Inflammatory macrophage treated with lipopolysaccharide for 1 hour (primary cell): ENCODE results near the gene TECTB.

Experiments
- DNase-seq, 2 donors: peaks; one replicate each; pipeline ENCODE4 v3.0.0-alpha.2; 2020 to 2022

Gene TECTB

DNA sequence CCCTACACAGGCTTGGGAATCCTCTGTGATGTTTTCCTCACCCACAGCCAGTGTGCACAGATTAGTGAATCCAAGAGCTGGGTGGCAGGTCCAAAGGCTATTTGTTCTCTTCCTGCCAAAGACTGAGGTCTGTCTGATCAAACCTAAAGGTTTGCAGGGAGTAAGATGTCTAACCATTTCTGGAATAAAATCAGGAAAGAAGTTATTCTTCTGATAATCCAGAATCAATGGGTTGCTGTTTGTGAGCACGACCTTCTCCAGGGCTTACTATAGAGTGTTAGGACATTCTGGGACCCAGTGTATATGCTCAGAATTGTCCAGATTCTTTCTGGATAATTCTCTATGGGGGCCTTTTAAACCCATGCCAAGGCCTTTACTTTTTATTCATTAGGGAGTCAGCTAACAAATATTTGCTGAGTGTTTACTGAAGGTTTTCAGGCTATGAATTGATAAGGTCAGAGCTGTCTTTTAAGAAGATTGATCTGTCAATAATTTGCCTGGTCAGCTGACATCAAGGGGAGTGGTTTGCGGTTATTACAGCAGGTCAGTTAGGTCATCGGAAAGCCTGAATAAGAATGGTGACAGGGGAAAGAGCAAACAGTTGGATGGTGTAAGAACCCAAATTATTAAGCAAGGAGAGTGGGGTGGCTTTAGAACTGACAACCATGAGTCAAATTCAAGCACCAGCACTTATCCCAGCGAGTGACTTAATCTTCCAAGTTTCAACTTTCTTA is 7.5 kb upstream of the TECTB start:
- no peak for DNase-seq

DNA sequence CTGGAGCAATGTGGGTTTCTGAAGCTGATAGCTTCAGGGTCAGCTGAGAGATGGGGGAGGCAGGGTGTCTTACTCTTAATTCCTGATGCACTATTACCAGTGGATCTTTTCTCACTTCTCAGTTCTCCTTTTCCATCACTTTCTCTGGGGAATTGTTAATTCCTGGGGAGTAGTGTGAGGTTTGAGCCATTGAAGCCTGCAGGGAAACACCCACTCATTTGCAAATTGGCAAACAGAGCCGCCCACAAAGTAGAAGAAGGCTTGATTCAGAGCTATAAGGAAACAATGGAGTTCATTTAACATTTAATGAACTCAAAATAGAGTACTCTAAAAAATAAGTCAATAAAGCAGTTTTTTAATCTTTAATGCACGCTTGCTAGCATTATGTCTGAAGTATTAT is 4.3 kb upstream of the TECTB start:
- peak in 1 of 2 donors; percentile 26 for DNase-seq

DNA sequence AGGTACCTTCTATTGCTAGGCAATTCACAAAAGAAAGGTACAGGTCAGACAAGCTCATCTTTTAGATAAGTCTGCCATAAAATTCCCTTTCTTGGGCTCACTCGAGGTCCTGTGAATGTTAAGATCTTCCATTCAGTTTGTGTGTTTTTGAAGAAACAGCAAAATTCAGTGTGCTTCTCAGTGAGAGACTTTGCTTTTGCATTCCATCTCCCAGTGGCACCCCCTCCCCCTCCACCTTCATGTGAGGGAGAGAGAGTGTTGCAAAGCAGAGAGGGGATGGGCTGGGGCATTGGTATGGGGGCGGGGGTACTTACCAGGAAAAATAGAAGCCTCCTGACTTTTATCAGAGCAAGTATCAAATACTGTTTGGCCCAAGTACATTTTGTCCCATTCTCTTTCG is 3.8 kb upstream of the TECTB start:
- DNase-seq = no peak

DNA sequence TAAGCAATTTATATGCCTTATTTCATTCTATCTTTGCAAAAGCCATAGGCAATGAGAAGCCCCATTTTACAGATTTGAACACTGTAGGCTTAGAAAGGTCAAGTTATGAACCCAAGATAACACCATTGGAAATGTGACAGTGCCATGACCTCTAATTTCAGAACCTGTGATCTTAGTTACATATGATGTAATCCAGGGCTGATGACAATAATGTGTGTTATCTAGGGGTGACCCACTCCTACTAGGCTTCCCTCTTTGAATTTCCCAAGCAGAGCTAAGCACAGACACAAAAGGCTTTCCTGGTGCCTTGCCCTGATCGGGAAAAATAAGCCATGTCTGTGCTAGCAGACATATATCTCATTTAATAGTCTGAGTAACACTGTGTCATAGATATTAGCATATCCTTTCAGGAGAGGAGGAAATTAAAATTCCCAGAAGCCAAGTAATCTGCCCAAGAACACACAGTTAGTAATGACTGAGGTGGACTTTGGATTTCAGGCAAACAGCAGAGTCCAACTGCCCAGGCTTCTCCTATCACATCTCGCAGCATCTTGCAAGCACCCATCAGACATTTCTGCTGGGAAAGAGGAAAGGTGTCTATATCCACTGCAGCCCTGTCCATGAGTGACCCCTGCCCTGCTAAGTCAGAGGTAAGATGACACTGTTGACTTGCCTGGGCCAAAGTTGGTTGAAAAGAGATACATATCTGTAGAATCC is 2.8 kb upstream of the TECTB start:
- DNase-seq = no peak

DNA sequence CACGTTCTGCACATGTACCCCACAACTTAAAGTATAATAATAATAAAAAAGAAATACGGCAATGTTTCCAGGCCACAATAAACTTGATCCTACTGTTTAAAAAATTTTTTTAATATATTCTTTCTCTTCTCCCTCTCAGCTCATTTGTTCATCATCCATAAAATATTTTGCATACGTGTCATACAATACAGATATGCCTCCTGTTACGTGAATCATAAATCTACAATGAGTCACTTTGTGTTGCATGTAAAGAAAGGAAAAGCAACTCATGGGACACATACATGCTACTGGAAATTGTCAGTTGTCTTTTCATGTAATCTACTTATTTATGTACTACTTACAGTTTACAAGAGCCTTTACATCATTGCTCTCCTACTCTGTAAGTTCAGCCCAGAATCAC is 1.1 kb upstream of the TECTB start:
- no peak for DNase-seq

DNA sequence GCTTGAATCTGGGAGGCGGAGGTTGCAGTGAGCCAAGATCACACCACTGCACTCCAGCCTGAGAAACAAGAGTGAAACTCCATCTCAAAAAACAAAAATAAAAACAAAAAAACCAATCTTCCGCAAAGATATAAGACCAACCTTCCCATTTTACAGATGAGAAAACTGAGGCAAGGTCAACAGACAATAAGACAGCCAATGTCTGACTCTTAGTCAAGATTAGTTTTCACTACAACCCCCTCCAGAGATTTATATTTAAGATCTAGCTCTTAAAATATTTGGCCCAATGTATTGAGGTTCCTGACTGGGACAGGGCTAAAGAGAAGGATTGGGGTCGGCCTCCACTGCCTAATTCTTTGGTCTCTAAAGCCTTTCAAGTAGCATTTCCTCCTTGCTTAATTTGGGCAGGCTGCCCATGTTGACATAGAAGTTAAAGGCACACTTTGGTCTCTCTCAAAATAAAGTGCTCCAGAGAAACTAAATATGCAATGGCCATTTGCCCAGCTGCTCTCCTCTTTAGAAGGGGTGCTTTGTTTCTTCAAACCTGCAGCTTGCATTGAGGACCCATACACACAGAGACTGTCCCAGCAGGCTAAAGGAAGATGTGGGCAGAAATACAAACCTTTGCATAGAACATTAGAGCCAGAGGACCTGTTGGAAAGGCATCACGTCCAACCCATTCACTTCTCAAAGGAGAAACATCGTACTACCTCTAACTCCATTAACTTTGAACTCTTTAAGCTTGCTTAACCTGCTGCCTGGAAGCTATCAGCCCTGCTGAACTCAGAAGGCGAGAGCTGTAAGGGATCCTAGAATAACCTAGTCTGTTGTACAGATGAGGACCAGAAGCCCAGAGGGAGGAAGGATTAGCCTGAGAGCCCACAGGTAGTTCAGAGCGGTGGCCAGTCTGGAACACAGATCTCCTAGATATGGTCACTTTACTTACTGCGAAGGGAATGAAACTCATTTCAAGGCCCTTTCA is 3.9 kb downstream of the TECTB start:
- DNase-seq = no peak

DNA sequence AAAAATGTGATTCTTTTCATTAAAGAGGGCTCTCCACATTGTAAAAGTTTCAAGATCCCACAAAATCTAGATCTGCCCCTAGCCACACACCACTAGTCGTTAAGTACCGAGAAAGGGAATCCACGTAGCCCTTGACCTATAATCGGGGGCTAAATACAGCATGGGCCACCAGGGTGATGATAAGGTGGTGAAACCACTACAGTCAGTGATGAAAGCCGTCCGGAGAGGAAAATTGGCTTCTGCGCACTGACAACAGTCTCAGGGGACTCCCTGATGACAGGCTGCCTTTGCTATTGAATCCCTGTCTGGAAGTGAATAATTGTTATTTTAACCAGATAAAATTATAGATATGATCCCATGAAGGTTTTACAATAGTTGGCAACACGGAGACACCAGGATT is 4.6 kb downstream of the TECTB start:
- DNase-seq = no peak

DNA sequence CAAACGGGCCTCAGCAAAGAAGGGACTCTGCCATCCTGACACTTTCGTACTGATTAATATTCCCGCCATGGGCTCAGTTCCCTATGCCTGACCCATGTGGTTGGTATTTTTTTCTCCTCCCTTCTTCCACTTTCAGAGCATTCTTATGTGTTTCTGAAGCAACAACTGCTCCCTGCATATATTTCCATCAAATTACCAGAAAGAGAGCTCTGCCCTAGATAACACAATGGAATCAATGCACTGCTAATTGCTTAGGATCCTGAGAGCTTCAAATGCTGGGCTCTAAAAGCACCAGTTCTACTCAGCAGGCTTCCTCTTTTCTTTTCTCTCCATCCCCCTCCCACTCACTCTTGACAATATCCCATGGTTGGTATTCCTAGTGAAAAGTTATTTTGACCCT is 5.3 kb downstream of the TECTB start:
- DNase-seq = no peak

DNA sequence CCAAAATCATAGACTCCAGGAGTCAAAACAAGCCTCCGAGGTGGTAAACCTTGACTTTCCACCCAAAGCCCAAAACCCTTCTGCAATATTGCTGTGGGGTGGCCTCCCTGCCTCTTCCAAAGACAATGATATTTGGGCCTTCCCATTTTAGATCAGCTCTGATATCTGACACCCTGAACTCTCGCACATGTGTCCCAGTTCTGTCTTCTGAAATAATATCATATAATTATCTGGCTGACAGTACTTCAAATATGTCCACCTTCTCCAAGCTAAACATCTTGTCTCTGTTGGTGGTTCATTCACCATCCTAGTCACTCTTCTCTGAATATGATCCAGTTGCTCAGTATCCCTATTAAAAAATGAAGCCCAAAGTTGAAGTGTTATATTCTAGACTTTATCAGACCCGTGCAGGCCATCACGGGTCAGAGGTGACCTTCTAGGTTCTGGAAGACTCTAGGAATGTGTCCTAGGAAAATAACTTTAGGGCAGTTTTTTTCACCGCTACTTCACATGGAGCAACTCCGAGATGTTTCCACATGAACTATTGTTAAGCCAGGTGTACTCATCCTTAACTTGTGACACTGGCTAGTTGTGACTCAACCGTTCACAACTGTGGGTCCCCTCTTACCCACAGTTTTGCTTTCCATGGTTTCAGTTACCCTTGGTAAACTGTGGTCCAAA is 6.3 kb downstream of the TECTB start:
- DNase-seq = no peak

DNA sequence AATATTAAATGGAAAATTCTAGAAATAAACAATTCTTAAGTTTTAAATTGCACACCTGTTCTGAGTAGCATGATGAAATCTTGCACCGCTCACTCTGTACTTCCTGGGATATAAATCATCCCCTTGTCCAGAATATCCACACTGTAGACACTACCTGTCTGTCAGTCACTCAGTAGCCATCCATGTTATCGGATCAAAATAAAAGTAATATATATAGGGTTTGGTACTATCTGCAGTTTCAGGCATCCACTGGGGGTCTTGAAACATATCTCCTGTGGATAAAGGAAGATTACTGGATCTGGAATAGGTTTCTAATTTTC is 6.8 kb downstream of the TECTB start:
- no peak for DNase-seq

DNA sequence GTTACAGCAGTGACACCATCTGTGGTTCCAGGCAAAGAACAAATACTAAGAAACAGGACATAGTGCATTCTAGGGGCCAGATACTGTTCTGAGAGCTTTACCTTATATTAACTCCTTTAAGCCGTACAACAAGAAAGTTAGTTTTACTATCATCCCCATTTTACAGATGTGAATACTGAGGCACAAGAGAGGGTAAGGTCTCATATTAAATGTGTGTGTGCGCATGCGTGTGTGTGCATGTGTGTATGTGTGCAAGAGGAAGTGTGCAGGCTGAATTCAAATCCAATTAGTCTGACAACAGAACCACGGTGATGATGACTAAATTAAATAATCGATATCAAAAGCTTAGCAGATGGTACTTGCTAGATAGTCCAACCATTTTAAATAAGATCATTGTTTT is 11.0 kb downstream of the TECTB start:
- DNase-seq = no peak

DNA sequence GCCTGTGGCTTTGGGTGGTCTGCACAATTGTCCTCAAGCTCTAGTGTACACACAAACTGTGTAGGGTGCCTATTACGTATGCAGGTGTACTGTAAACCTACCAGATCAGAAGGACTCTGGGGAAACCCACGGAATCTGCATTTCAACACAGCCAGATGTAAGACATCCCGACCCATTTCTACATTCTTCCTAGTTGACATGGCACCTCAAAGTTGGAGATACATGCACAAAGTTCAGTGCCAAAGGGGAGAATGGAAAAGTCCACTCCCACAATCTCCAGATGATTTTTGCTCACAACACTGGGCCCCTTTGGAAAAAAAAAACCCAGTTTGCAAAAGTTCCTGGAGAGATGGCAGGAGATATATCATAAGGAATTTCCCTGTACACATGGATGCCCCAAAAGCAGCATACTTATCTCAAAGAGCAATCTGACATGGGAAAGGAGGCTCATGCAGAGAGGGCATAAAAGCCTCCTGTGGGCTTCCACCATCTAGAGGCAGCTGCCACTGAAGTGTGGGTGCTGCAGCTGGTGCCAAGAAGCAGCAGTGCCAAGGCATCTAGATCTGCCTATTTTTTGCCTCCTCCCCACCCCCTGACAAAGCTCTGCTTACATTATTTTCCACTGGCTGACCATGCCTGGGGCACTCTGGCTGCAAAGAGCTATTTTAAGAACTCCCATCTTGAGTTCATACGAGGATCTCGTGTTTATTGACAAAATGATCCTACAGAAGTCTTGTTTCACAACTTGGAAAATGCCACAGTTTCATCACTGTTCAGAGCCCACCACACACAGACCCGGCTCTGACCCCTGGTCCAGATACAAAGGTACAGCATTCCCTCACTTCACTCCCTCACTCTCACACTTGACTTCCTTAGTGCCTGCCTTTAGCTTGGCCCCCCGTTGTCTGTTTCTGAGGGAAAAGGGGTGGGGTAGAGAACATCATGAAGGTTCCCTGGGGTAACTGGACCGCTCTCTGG is 12.9 kb downstream of the TECTB start:
- DNase-seq = no peak

DNA sequence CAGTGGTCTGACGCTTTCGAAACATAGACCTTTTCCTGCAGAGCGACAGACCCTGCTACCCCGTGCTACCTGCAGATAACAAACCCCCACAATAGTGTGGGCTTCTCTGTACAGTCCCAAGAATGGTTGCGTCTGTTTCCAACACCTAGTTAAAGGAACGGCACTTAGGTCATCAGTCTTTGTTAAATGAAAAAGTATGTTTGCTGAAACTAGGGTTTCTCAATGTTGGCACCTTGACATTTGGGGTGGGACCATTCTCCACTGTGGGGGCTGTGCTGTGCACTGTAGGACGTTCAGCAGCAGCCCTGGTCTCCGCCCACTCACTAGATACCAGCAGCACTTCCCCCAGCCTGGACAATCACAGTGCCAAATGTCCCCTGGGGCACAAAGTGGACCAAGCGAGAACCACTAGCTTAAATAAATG is 13.7 kb downstream of the TECTB start:
- no peak for DNase-seq

DNA sequence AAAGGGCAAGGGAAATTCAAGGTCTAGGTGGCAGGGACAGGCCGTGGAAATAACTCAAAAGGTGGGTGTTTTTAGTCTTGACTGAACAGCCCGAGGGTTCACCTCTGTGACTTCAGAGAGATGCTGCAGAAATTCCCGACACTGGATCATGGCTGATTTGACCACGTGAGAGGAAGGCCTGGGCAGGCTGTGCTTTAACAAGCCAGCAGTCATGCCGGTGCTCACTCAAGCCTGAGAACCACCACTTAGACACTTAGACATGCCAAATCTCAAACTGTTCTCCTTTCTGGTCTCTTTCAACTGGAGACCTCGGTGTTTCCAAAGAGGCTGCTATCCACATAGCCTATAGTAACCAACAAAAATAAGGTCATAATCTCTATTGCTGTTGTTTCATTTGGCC is 15.4 kb downstream of the TECTB start:
- no peak for DNase-seq

DNA sequence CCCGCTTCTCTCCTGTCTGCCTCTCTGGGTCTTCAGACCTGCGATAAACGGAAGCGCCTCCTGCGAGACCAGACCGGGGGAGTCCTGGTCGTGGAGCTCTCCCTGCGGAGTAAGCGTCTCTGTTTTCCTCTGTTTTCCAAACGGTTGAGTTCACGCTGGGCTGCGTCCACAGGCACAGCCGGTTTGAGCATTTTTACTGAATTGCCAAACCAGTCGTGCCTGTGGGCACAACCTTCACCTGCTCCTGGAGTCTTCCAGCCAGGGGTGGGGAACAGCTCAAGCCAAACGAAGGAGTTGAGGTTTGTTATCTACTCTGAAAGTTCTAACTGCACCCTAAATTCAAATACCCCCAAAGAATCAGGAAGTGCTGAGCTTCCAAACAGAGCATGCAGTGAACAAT is 16.3 kb downstream of the TECTB start:
- no peak for DNase-seq

DNA sequence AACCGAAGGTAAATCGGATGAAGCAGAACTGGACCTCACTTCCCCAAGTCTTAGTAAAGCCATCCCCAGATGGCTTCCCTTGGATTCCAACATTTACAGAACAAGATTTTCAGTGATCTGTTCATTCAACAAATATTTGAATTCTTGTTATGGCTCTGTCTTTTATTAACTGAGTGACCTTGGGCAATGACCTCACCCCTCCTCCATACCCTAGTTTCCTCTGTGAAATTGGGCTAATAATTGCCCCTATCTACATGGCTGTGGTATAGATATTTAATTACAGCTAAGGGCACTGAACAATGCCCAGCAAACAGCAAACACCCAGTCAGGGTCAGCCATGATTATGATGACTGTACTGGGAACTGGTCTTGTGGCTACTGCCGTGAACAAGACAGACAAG is 19.1 kb downstream of the TECTB start:
- no peak for DNase-seq

DNA sequence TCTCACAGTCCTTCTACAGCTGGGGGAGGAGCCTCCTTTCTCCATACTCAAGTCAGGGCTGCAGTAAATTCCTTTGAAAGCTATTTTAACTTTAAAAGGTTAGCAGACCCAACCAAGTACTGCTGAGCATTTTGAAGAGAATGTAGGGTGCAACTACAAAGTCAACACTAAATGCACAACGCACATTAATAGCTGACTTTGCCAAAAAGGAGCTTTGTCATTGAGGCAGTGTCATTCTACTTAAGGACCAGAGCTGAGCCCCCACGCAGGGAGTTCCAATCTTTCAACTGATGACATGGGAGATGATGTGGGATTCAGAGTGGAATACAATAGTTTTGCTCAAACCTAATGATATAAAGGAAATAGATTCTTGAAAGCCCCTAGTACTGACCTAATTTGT is 20.3 kb downstream of the TECTB start:
- no peak for DNase-seq

DNA sequence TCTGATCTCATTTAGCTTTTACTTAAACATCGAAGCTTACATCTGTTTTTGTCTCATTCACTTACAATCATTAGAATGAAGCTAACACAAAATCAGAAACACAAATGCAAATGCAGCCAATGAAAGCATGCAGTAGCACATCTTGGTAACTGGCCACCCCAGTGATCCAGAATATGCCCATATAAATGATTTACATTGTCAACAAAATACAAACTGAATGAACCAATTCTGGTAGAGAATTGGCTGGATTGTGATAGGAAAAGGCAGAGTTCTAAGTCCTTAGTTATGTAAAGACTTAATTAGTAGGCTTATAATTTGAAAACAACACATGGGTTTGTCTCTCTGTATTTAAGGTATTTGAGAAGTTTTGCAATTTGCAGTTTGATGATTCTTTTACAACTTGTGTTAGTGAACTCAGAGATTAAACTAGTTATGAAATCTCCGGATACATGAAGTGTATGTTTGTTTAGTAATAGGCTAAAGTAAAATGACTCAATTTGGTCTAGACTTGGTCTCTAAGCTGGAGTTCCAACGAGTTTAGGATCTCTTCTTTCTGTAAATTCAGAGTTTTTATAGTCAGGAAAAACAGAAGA is 21.2 kb downstream of the TECTB start:
- no peak for DNase-seq

DNA sequence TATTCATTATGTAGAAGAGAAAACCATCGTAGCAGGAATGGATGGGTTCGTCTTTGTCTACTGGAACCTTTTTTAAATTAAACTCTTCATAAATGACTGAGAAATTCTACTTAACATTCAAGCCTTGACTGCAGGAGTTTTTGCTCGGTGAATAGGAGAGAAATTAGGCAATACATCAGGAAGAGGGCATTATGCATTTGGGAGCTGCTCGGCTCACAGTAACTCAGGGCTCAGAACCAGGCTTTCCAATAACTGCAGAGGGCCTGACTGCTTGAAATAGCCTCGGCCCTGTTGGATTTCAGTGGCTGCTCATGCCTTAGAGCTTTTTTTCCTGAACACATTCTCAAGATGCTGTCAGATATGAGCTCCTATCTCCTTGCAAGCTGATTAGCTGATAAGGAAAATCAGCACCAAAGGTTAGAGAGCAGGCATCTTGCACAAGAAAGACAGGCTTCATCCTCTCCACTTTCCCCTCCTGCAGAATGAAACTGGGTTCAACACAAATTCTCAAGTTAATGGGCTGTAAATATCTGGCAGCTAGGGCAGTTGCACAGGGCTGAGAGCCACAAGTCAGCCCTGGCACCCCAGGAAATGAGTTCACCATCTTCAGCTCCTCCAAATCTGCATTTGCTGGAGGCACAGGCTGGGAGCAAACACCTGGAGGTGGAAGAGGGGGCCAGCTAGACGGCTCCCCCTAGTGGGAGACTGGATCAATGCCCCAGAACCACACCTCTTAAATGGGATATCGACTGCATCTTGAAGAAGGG is 24.3 kb downstream of the TECTB start:
- DNase-seq = peak in 1 of 2 donors; percentile 27

DNA sequence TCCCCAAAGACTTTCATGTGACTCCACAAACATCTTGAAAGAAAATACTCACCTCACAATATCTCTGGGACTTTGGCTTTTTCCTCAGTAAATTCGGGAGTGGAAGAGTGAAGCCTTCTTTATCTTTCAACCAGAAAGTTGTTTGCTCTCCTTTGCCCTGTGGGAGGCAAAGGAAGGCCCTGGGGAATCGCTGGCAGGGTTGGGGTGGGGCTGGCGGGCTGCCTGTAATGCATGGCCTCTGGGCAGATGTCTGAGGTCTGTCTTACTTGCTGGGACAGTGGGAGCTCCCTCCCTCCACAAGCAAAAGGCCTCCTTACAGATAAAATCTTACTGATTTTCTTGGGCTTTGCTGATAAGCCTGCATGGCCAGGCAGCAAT is 24.9 kb downstream of the TECTB start:
- no peak for DNase-seq

DNA sequence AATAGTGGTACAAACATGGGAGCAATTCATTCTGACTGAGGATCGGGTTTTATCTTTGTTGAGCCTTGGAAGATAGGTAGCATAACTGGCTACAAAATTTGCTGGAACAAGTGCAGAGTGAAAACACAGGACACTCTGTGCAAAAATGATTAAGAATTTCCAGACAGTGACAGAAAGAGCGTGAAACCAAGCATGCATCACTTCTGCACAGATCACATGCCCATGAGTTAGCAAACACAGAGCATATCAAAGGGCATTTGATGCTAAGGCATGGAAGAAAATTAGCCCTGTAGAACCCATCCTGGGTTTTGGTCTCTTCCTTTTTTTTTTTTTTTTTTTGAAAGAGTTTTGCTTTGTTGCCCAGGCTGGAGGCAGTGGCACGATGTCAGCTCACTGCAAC is 28.3 kb downstream of the TECTB start:
- no peak for DNase-seq
